ENCODE measurements around the gene GCN1. TPM values are rescaled to one million over a fixed set of nuclear protein-coding genes. Genes with fewer than 3 reads are reported as not detected.

The GCN1 gene
- total RNA-seq, 2 donors from 2014 or later, result 53.4 to 144 TPM

GRCh38 chr12:120077260-120077659, 117.3 kb downstream of the GCN1 start:
- Histone ChIP-seq H3K36me3 (no peaks in the 10 kb centered on the region), H3K4me3 (no peak overlapping the region), H3K9ac (ENCODE audit: low read depth in 2 of 2, low read length in 2 of 2) (no peak overlapping the region), H3K27ac (no peak overlapping the region), H3K4me1 (no peaks in the 10 kb centered on the region), H3K9me3 (no peaks in the 10 kb centered on the region), H3K27me3 (no peaks in the 10 kb centered on the region)
- no peak for DNase-seq
- no peak for TF ChIP-seq CTCF (IDR thresholded peaks at IDR 0.05)
- intact Hi-C loops (cut with DNase I), result no loop called here

Small RNA genes within 50 kb of the gene (microRNA-seq; reads per million reads assigned to microRNA genes)
- not detected for gene MIR4498

Other genes with a start within 250 kb of the GCN1 start
- 10 to 100 TPM in 1 of 2 donors, 1 to 10 TPM in 1; 5.0 to 11.1 TPM for gene BICDL1, start 205.5 kb downstream of the GCN1 start, total RNA-seq
- 10 to 100 TPM; 46.4 to 61.9 TPM for gene RAB35, start 78.0 kb downstream of the GCN1 start, total RNA-seq
- 1,000 to 10,000 TPM; 1,834 to 2,096 TPM for gene RPLP0, start 6.4 kb upstream of the GCN1 start, total RNA-seq
- gene PXN, start 71.0 kb upstream of the GCN1 start, total RNA-seq, result 100 to 1,000 TPM; 133 to 142 TPM
- 1,000 to 10,000 TPM; 2,653 to 6,886 TPM for gene RNU4-2, start 97.2 kb upstream of the GCN1 start, total RNA-seq
- 1,000 to 10,000 TPM; 1,555 to 3,531 TPM for gene RNU4-1, start 98.5 kb upstream of the GCN1 start, total RNA-seq
- gene SIRT4, start 107.6 kb upstream of the GCN1 start, total RNA-seq, result 1 to 10 TPM; 1.3 to 1.6 TPM
- 1 to 10 TPM in 1 of 2 donors, not detected in 1; 5.0 TPM for gene PLA2G1B, start 133.1 kb upstream of the GCN1 start, total RNA-seq
- gene MSI1, start 174.4 kb upstream of the GCN1 start, total RNA-seq, result 10 to 100 TPM in 1 of 2 donors, 1 to 10 TPM in 1; 3.8 to 11.7 TPM
- 1,000 to 10,000 TPM in 1 of 2 donors, 100 to 1,000 TPM in 1; 887 to 1,081 TPM for gene COX6A1, start 243.4 kb upstream of the GCN1 start, total RNA-seq

Data from colonic mucosa (tissue), 4 donors.